ENCODE data around the gene CCNL1. TPM values are rescaled to one million over a fixed set of nuclear protein-coding genes. Genes with fewer than 3 reads are reported as not detected.

Gene CCNL1
- total RNA-seq, 5 donors from 2014 or later (not counting 1 experiment from before 2014, with no cell fraction given), result 271 to 1,140 (median 276) TPM

DNA sequence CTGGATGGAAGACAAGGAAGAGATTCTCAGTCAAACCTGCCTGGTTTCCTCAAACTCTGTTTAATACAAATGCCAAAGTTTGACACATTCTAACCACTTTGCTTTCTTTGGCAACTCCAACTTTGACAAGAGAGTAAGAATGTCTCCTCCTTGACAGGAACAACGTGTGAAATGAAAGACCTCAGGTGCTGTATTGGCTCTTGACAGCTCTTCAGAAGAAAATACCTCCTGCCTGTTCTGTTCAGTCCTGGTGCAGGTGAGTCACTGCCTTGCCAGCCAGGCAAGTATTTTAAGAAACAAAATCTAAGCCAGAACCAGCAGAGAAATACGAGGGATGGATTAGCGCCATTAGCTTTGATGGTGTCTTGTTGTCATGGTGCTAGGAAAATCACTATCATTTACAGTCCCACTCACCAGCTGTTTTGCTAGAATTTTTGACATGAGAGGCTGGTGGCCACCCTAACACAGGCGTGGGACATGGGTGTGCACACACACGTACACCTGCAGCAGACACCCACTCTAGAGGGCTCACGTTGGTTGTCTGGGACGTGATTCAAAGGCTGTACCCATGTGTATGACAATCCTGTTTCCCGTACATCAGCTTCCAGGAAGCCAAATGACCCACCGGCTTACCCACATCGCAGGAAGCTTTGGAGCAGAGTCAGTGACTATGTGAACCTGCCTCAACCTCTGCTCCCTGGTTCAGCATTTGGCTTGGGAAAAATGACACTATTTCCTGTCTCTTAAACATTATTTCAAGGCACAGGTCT is 60.4 kb downstream of the CCNL1 start:
- H3K27ac ChIP-seq (ENCODE audit: low read length), result no peak overlapping the region
- ChIA-PET CTCF (interaction anchor here (1.2 to 1.5 kb wide), 2 partner anchors 10 to 32 kb away, joined by 4 to 5 read pairs; no protein-coding TSS in a partner anchor), POLR2A (interaction anchor here in 1 of 2 donors (0.6 kb wide), 1 partner anchor 337 kb away, joined by 4 read pairs; no protein-coding TSS in a partner anchor)
- no peaks in the 10 kb centered on the region for H3K36me3 ChIP-seq (ENCODE audit: control insufficient read depth in 2 of 2, extremely low read depth in 1 of 2, insufficient read depth in 1 of 2, low read length in 1 of 2)
- 80% methylated on average over 8 of the region's 10 CpGs for WGBS (ENCODE audit: insufficient coverage)
- no peaks in the 10 kb centered on the region for H3K9me3 ChIP-seq
- DNase-seq (no peak), ATAC-seq (replicated peaks in 1 of 4) (no peak)
- Mint-ChIP-seq H3K4me3 (no peak overlapping the region), H3K27me3 (peaks cover 0 to 5% of the 10 kb centered on the region in 2 donors), H3K4me1 (peaks cover 5 to 15% (median 15%) of the 10 kb centered on the region in 3 donors), H3K36me3 (no peaks in the 10 kb centered on the region), H3K9me3 (no peaks in the 10 kb centered on the region), H3K27ac (no peak overlapping the region)
- no peak overlapping the region for H3K4me3 ChIP-seq (ENCODE audit: control insufficient read depth in 1 of 2, extremely low read depth in 1 of 2, low read length in 1 of 2)
- H3K4me1 ChIP-seq (ENCODE audit: control insufficient read depth in 1 of 2, extremely low read depth in 1 of 2, insufficient read depth in 2 of 2, low read length in 2 of 2), result peaks cover 0 to 8% of the 10 kb centered on the region in 2 experiments
- no peaks in the 10 kb centered on the region for H3K27me3 ChIP-seq (replicated peaks in 1 of 2; ENCODE audit: control insufficient read depth in 2 of 2, extremely low read depth in 1 of 2, insufficient read depth in 2 of 2, low read length in 1 of 2)

DNA sequence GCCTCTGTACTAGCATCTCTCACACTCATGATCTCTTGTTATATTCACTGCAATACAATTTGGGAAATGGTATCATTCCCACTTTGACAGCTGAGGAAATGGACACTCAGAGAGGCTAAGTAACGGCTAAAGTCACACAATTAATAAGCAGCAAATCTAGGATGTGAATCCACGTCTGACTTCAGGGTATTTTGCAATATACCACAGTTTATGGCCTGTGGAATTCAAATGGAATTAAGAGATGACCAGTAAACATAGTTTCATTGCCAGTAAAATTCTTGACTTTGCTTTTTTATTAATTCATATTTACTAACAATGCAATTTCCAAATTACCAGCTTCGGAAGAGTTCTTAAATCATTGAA is 61.1 kb downstream of the CCNL1 start:
- Mint-ChIP-seq H3K27ac (no peak overlapping the region), H3K4me1 (peaks cover 0 to 8% (median 8%) of the 10 kb centered on the region in 3 donors), H3K4me3 (no peak overlapping the region), H3K9me3 (no peaks in the 10 kb centered on the region), H3K36me3 (no peaks in the 10 kb centered on the region), H3K27me3 (peaks cover 0 to 5% of the 10 kb centered on the region in 2 donors)
- DNase-seq, result no peak
- WGBS (ENCODE audit: insufficient coverage), result 72% methylated on average over 2 of the region's 3 CpGs
- Histone ChIP-seq H3K27me3 (replicated peaks in 1 of 2; ENCODE audit: control insufficient read depth in 2 of 2, extremely low read depth in 1 of 2, insufficient read depth in 2 of 2, low read length in 1 of 2) (no peaks in the 10 kb centered on the region), H3K9me3 (no peaks in the 10 kb centered on the region), H3K36me3 (ENCODE audit: control insufficient read depth in 2 of 2, extremely low read depth in 1 of 2, insufficient read depth in 1 of 2, low read length in 1 of 2) (no peaks in the 10 kb centered on the region), H3K27ac (ENCODE audit: low read length) (no peak overlapping the region), H3K4me3 (ENCODE audit: control insufficient read depth in 1 of 2, extremely low read depth in 1 of 2, low read length in 1 of 2) (no peak overlapping the region), H3K4me1 (ENCODE audit: control insufficient read depth in 1 of 2, extremely low read depth in 1 of 2, insufficient read depth in 2 of 2, low read length in 2 of 2) (peaks cover 0 to 1% of the 10 kb centered on the region in 2 experiments)
- CTCF ChIA-PET, result interaction anchor here (0.7 to 1.5 kb wide), 3 partner anchors 10 to 148 kb away, joined by 4 to 9 read pairs (median 5); no protein-coding TSS in a partner anchor
- POLR2A ChIA-PET, result no interaction called here
- ATAC-seq (replicated peaks in 1 of 4), result no peak

DNA sequence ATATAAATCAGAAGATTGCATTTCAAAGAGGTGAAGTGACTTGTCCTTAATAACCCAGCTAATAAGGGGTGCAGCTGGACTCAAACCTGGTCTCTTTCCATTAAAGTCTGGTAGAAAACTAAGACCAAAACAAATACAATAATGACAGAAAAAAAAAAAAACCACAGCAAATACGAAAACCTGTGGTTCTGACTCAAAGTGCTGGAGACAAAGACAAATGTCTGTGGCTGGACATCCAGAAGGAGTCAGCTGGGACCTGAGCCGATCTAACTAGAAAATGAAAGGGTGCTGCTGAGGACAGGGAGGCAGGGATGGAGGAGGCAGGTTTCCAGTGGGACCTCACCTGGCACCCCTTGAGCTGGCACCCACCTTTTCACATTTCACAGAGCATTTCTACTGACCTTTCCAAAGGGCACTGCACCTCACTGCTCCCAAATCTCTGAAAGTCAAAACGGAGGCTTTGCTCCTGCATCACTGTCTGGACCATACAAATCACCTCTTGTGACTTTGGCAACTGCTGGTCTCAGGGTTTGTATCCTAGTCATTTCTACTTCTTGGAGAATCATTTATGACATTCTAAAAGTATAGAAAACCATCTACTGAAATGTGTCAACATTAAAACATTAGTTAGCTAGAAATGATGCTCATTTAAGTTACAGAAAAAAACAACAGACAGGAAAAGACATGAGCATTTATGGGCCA is 61.7 kb downstream of the CCNL1 start:
- H3K4me1 ChIP-seq (ENCODE audit: control insufficient read depth in 1 of 2, extremely low read depth in 1 of 2, insufficient read depth in 2 of 2, low read length in 2 of 2), result no peaks in the 10 kb centered on the region
- Mint-ChIP-seq H3K4me3 (no peak overlapping the region), H3K27ac (no peak overlapping the region), H3K4me1 (peaks cover 0 to 5% (median 3%) of the 10 kb centered on the region in 3 donors), H3K27me3 (peaks cover 0 to 5% of the 10 kb centered on the region in 2 donors), H3K9me3 (no peaks in the 10 kb centered on the region), H3K36me3 (no peaks in the 10 kb centered on the region)
- DNase-seq (no peak), ATAC-seq (replicated peaks in 1 of 4) (no peak)
- no peaks in the 10 kb centered on the region for H3K27me3 ChIP-seq (replicated peaks in 1 of 2; ENCODE audit: control insufficient read depth in 2 of 2, extremely low read depth in 1 of 2, insufficient read depth in 2 of 2, low read length in 1 of 2)
- whole genome bisulfite sequencing (ENCODE audit: insufficient coverage), result 65% methylated on average over 2 of the region's 3 CpGs
- no peaks in the 10 kb centered on the region for H3K36me3 ChIP-seq (ENCODE audit: control insufficient read depth in 2 of 2, extremely low read depth in 1 of 2, insufficient read depth in 1 of 2, low read length in 1 of 2)
- POLR2A ChIA-PET, result interaction anchor here in 1 of 2 donors (0.7 kb wide), 1 partner anchor 25 kb away, joined by 6 read pairs; no protein-coding TSS in a partner anchor
- H3K4me3 ChIP-seq (ENCODE audit: control insufficient read depth in 1 of 2, extremely low read depth in 1 of 2, low read length in 1 of 2), result no peak overlapping the region
- H3K9me3 ChIP-seq, result no peaks in the 10 kb centered on the region
- H3K27ac ChIP-seq (ENCODE audit: low read length), result no peak overlapping the region
- CTCF ChIA-PET, result interaction anchor here (0.6 to 1.5 kb wide), 4 partner anchors 9 to 957 kb away, joined by 3 to 9 read pairs (median 4); no protein-coding TSS in a partner anchor
